Stimulated activated effector memory CD8-positive, alpha-beta T cell treated with anti-CD3 and anti-CD28 coated beads, Interleukin-12 subunit alpha, Interleukin-12 subunit beta, amount 100 ng/mL, for 72 hours (primary cell): ENCODE results near the gene ARFIP2.
A peak's percentile ranks its signal among the peaks of the same experiment; 100 is the strongest.
"Not testable (repeated sequence)": the region's sequence is repeated elsewhere in the genome, so short reads cannot be mapped to it uniquely, and the experiment has no call there.

Source experiments
- ATAC-seq: fragments of 150-1000 bp; cut with Tn5 transposase; 2 replicates; pipeline ENCODE4 v1.10.0; 2021
- DNase-seq, 2 donors: peaks; one replicate each; pipeline ENCODE4 v3.0.0; 2021 to 2022; ENCODE audit warnings: low spot score in 2 of 2
- H3K27ac Mint-ChIP-seq: one replicate; pipeline ENCODE4 v1.8.0; 2022; ENCODE audit warnings: mild to moderate bottlenecking, mixed read lengths
- H3K36me3 Mint-ChIP-seq: one replicate; pipeline ENCODE4 v1.8.0; 2022; ENCODE audit warnings: mild to moderate bottlenecking, mixed read lengths
- H3K4me1 Mint-ChIP-seq: one replicate; pipeline ENCODE4 v1.8.0; 2022; ENCODE audit warnings: mixed read lengths
- H3K4me3 Mint-ChIP-seq: one replicate; pipeline ENCODE4 v1.8.0; 2022; ENCODE audit warnings: mild to moderate bottlenecking, mixed read lengths
- H3K9me3 Mint-ChIP-seq: one replicate; pipeline ENCODE4 v1.8.0; 2022; ENCODE audit warnings: mixed read lengths

The ARFIP2 gene, protein sequence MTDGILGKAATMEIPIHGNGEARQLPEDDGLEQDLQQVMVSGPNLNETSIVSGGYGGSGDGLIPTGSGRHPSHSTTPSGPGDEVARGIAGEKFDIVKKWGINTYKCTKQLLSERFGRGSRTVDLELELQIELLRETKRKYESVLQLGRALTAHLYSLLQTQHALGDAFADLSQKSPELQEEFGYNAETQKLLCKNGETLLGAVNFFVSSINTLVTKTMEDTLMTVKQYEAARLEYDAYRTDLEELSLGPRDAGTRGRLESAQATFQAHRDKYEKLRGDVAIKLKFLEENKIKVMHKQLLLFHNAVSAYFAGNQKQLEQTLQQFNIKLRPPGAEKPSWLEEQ

DNA sequence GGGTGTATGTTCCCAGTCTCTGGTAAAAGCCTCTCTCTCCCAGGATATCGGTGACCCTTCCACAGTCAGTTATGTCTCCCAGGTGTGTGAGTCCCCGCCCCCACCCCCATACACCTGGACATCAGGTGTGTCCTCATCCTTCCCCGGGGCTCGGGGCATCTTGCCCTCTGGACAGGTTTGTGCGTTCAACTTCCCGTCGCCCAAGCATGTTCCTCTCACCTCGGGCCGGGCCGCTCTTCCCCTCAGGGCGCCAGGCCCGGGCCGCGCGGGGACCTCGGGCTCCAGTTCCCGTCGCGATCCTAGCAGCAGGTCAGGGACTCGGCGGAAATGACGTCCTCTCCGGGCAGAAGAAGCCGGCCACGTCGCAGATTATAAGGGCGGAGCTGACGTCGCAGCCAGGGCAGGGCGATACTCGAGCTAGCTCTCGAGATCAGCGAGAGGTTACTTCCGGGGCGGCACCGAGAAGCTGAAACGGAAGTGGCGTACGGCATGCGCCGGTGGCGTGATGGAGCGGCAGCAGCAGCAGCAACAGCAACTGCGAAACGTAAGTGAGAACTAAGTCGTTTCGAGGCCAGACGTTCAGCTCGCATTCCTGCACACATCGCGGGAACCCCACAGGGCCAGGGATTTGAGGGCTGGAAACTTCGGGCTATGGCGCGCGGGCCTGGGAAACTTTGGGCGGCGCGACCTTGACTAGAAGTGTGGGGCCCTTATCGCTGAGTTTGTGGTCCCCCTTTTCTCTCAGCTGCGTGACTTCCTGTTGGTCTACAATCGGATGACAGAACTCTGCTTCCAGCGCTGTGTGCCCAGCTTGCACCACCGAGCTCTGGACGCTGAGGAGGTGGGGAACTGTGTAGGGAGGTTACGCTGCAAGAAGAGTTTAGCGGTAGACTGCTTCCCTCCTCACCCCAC lies at the start of gene ARFIP2, which contains the start of gene TIMM10B:
TSS of gene ARFIP2 (minus strand) at position 320 of the 912 bp plus-strand sequence. CDS start 910 bp downstream, outside the sequence.
TSS of gene TIMM10B (plus strand) at position 490 of the 912 bp plus-strand sequence. CDS start at position 506, 16 bp downstream.
- Mint-ChIP-seq H3K4me3 (peak within 1 kb of the TSS; percentile 95), H3K36me3 (peaks cover 34% of the 10 kb centered on the region), H3K27ac (peak within 1 kb of the TSS; percentile 99), H3K9me3 (no peaks in the 10 kb centered on the region), H3K4me1 (peaks cover 45% of the 10 kb centered on the region)
- ATAC-seq, result peak; percentile 99
- DNase-seq, result peak; percentile 86 to 97

DNA sequence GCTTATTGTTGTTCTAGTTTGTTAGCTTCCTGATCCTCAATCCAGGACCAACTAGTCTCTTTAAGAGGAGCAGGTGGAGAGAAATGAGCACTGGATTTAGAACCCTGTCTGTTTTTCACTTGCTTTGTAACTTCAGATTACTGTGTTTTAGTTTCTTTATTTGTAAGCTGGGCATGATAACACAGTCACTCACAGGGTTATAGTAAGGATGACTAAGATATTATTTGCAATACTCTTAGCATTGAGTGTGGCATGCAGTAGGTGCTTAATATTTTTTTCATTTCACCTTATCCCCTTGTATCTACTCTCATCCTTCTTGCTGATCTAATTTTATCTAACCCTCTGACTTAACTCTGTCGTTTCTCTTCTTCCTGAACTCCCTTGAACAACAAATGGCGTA lies 49.7 kb upstream of the ARFIP2 start:
- H3K4me3 Mint-ChIP-seq, result no peak overlapping the region
- H3K36me3 Mint-ChIP-seq, result peaks cover 5% of the 10 kb centered on the region
- no peaks in the 10 kb centered on the region for H3K9me3 Mint-ChIP-seq
- ATAC-seq (peak; percentile 59), DNase-seq (no peak)
- peaks cover 12% of the 10 kb centered on the region for H3K4me1 Mint-ChIP-seq
- H3K27ac Mint-ChIP-seq, result no peak overlapping the region

DNA sequence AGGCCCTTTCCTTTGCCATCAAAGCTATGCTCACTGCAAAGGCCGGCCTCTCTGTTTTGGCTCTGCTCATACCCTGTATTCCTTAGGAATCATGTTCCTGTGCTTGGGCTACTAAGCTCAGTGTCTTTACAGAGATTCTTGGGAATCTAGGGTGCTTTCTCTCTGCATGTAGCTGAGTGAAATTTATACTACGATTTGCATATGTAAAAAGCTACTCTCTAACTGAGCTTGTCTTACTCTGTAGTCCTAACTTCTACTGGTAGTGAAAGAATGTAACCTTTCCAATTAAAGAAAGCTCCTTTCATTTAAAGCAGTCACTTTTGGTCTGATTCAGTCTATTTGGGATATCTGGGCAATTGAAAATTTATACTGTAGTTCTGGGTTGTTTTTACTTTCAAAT lies 48.1 kb upstream of the ARFIP2 start:
- Mint-ChIP-seq H3K4me1 (peaks cover 12% of the 10 kb centered on the region), H3K36me3 (peaks cover 5% of the 10 kb centered on the region), H3K9me3 (no peaks in the 10 kb centered on the region), H3K27ac (no peak overlapping the region), H3K4me3 (no peak overlapping the region)
- ATAC-seq, result no peak
- no peak for DNase-seq

DNA sequence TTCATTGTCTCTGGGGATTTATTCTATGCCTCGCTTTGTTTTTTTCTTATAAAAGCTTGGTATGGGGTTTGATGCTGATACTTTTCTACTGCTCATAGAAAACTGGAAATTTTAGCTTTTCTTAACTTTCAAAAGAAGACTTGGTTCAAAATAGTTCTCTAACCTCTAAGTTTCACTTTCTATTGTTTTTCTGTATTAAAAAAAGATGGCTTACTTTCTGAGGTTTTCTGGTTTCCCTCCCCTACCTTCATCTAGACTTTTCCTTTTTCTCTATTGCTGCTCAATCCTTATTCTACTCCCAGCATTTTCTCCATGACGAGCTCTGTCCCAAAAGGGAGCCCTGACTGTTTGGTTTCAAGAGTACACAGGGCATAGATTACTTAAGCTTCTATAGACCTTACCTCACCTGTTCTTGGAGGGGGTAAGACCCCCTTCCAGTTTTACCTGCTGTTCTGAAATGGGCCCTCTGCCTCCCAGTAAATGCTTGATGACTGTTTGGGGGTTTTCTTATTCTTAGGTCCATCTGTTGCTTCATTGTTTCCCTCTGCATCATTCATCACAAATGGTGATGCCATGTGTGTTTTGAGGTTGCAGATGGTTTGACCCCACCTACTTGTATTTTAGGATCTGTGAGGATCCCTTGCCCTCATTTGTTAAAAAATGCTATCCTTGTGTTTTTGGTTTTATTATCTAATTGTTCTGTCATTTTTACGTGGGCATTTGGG lies 45.4 kb upstream of the ARFIP2 start:
- H3K4me3 Mint-ChIP-seq, result no peak overlapping the region
- peaks cover 18% of the 10 kb centered on the region for H3K4me1 Mint-ChIP-seq
- peaks cover 11% of the 10 kb centered on the region for H3K36me3 Mint-ChIP-seq
- DNase-seq, result no peak
- no peaks in the 10 kb centered on the region for H3K9me3 Mint-ChIP-seq
- ATAC-seq, result peak; percentile 24
- peak overlapping the region; percentile 75 for H3K27ac Mint-ChIP-seq

DNA sequence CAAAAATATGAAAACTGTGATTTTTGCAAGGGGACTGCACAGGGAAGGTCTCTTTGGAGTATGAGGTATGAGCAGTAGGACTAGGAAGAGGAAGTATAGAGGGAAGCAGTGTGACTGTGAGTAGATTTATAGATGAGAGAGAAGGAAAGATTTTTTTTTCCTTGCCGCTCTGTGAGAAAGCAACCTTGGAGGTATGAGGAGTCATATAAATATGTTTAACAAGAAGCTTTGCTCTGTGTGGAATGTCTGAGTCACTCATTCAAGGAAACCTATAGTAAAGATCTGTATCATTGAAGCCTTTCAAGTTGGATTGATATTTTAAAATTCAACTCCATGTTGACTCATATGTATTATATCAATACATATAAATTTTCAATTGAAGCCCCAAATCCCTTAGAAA lies 42.1 kb upstream of the ARFIP2 start:
- ATAC-seq (peak; percentile 49), DNase-seq (no peak)
- H3K36me3 Mint-ChIP-seq, result peaks cover 9% of the 10 kb centered on the region
- no peak overlapping the region for H3K4me3 Mint-ChIP-seq
- no peaks in the 10 kb centered on the region for H3K9me3 Mint-ChIP-seq
- H3K4me1 Mint-ChIP-seq, result peaks cover 18% of the 10 kb centered on the region
- H3K27ac Mint-ChIP-seq, result no peak overlapping the region

DNA sequence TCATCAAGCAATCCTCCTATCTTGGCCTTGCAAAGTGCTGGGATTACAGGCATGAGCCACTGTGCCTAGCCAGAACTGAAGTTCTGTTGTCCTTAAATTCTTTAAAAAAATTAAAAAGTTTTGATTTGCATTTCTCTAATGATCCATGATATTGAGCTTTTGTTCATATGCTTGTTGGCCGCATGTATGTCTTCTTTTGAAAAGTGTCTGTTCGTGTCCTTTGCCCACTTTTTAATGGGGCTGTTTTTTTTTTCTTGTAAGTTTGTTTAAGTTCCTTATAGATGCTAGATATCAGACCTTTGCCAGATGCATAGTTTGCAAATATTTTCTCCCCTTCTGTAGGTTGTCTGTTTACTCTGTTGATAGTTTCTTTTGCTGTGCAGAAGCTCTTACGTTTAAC lies 40.8 kb upstream of the ARFIP2 start:
- not testable (repeated sequence) for ATAC-seq, DNase-seq, H3K4me3 Mint-ChIP-seq, H3K27ac Mint-ChIP-seq, H3K9me3 Mint-ChIP-seq
- peaks cover 20% of the 10 kb centered on the region for H3K36me3 Mint-ChIP-seq
- H3K4me1 Mint-ChIP-seq, result peaks cover 16% of the 10 kb centered on the region

DNA sequence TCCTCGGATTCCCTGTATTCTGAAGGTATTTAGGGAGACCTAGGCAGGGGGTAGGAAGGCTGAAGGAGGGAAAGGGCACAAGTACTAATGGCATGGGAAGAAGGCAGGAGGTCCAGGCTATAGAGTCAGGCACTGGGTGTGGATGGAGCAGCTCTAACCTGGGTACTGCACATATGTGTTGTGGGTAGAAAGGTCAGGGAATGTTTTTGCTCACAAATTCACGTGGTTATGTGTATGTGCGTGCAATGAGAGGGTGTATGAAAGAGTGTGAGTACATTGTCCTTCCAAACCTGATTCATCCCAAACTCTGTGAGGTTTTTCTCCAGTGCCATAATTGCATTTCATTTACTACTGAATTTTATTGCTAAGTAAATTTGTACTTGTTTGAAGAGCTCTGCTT lies 39.1 kb upstream of the ARFIP2 start:
- ATAC-seq (no peak), DNase-seq (no peak)
- Mint-ChIP-seq H3K27ac (no peak overlapping the region), H3K36me3 (peaks cover 37% of the 10 kb centered on the region), H3K4me3 (no peak overlapping the region), H3K9me3 (no peaks in the 10 kb centered on the region), H3K4me1 (peaks cover 5% of the 10 kb centered on the region)

DNA sequence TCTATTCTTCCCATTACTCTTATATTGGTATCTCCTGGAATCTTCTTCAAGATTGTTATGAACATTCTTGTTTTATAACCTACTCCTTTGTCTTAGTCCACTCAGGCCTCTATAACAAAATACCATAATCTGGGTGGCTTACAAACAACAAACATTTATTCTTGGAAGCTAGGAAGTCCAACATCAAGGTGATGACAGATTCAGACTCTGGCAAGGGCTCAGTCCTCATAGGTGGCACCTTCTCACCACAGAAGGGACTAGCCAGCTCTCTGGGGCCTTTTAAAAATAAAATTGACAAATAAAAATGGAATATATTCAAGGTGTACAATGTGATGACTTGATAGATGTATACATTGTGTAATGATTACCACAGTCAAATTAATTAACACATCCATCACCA lies 35.7 kb upstream of the ARFIP2 start:
- H3K36me3 Mint-ChIP-seq, result peaks cover 62% of the 10 kb centered on the region
- H3K27ac Mint-ChIP-seq, result no peak overlapping the region
- no peaks in the 10 kb centered on the region for H3K4me1 Mint-ChIP-seq
- H3K4me3 Mint-ChIP-seq, result no peak overlapping the region
- no peak for DNase-seq
- H3K9me3 Mint-ChIP-seq, result no peaks in the 10 kb centered on the region
- no peak for ATAC-seq

DNA sequence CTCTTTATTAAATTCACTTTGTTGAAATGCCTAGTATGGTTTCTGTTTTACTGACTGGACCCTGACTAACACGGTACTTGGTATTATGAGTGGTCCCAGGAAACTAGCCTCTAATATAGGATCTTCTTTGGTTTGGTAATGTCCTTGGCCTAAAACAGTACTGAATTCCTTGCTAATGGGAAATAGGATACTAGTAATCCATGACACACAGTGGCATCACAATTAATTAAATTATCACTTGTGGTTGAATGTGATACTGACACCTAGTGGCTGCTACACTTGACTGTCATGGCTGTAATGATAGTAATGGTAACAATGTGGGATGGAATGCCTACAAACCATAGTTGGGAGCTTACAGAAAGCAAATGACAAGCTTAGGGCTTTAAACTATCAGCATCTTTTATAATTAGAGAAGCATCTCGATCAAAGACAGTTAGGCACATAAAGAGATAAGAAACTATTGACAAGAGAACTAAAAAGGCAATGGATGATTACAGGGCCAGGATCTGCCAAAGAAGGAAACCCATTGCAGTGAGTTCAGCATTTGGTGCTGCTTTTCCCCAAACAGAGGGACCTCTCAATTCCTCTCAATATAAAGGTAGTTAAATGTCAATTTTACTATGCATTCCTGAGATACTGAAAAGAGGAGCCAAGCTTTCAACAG lies 24.6 kb upstream of the ARFIP2 start:
- H3K36me3 Mint-ChIP-seq, result peaks cover 54% of the 10 kb centered on the region
- no peak for DNase-seq
- peak overlapping the region; percentile 27 for H3K27ac Mint-ChIP-seq
- peak; percentile 57 for ATAC-seq
- H3K4me3 Mint-ChIP-seq, result no peak overlapping the region
- H3K9me3 Mint-ChIP-seq, result no peaks in the 10 kb centered on the region
- no peaks in the 10 kb centered on the region for H3K4me1 Mint-ChIP-seq

DNA sequence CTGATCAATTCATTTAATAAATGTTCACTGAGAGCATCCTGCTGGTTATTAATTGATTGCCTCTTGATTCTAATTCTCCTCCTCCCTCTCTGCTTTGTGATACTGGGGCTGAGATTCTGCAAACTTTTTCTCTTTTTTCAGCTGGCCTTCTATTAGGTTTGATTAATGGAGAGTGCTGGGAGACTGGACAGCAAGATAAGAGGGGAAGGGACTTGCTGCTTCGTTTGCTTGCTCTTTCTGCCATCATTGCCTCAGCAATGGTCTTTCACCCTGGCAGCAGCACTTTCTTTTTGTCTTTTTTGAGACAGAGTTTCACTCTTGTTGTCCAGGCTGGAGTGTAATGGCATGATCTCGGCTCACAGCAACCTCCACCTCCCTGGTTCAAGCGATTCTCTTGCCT lies 23.0 kb upstream of the ARFIP2 start:
- H3K9me3 Mint-ChIP-seq, result no peaks in the 10 kb centered on the region
- H3K36me3 Mint-ChIP-seq, result peaks cover 48% of the 10 kb centered on the region
- DNase-seq (no peak), ATAC-seq (no peak)
- no peaks in the 10 kb centered on the region for H3K4me1 Mint-ChIP-seq
- no peak overlapping the region for H3K27ac Mint-ChIP-seq
- no peak overlapping the region for H3K4me3 Mint-ChIP-seq

DNA sequence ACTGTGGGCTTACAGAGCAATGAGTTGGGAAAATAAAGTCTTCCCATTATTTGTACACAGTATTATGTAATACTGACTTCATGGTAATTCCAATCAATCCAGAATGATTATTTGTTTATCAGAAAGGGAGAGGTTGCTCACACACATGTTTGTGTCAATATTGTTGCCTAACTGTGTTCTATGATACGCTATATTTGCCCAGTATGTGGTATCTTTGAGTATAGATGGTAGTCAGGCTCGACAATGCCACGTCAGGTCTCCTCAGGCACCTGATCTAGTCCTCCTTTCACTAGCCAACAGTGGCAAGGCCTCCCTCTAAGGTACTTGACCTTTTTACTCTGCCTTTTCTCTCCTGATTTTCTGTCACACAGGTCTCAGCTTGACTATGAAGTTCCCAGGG lies 21.3 kb upstream of the ARFIP2 start:
- H3K9me3 Mint-ChIP-seq, result no peaks in the 10 kb centered on the region
- peak overlapping the region; percentile 14 for H3K27ac Mint-ChIP-seq
- DNase-seq (no peak), ATAC-seq (no peak)
- H3K4me3 Mint-ChIP-seq, result no peak overlapping the region
- peaks cover 2% of the 10 kb centered on the region for H3K4me1 Mint-ChIP-seq
- peaks cover 43% of the 10 kb centered on the region for H3K36me3 Mint-ChIP-seq

DNA sequence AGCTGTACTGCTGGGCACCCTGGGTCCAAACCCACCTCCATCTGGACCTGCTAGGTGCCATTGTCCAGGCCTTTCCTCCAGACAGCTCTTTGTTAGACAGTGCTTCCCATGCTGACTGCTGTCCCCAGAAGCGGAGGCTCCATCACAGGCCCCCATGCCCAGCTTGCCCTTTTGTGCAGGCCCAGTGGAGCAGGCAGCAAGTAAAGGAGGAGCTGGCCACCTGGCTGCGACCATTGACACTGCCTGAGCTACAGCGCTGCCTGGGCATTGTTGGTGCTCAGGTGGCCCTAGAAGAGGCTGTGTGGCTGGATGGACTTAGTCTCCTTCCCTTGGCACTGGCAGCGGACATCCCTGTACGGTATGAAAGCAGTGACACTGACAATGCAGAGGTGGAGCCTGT lies 17.4 kb upstream of the ARFIP2 start:
- H3K27ac Mint-ChIP-seq, result no peak overlapping the region
- no peak overlapping the region for H3K4me3 Mint-ChIP-seq
- H3K36me3 Mint-ChIP-seq, result peaks cover 55% of the 10 kb centered on the region
- ATAC-seq (no peak), DNase-seq (no peak)
- peaks cover 6% of the 10 kb centered on the region for H3K4me1 Mint-ChIP-seq
- H3K9me3 Mint-ChIP-seq, result no peaks in the 10 kb centered on the region

DNA sequence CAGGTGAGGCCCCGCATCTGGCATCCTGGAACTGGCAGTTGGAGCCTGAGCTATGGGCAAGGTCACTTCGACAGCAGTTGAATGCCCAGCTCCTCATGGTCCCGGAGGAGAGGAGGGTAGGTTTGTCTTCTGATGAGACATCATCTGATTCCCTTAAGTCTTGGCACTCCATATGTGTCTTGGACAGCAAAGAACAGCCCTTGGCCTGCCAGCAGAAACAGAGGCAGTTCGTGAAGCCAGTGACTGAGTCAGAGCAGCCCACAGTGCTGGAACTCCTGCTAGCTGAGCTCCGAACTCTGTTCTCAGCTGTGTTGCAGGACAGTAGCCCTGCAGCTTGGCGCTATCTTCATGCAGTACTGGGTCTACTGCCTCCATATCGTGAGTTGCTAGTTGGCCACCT lies 17.0 kb upstream of the ARFIP2 start:
- Mint-ChIP-seq H3K36me3 (peaks cover 52% of the 10 kb centered on the region), H3K4me1 (peaks cover 6% of the 10 kb centered on the region), H3K9me3 (no peaks in the 10 kb centered on the region), H3K27ac (no peak overlapping the region), H3K4me3 (no peak overlapping the region)
- DNase-seq (no peak), ATAC-seq (no peak)

DNA sequence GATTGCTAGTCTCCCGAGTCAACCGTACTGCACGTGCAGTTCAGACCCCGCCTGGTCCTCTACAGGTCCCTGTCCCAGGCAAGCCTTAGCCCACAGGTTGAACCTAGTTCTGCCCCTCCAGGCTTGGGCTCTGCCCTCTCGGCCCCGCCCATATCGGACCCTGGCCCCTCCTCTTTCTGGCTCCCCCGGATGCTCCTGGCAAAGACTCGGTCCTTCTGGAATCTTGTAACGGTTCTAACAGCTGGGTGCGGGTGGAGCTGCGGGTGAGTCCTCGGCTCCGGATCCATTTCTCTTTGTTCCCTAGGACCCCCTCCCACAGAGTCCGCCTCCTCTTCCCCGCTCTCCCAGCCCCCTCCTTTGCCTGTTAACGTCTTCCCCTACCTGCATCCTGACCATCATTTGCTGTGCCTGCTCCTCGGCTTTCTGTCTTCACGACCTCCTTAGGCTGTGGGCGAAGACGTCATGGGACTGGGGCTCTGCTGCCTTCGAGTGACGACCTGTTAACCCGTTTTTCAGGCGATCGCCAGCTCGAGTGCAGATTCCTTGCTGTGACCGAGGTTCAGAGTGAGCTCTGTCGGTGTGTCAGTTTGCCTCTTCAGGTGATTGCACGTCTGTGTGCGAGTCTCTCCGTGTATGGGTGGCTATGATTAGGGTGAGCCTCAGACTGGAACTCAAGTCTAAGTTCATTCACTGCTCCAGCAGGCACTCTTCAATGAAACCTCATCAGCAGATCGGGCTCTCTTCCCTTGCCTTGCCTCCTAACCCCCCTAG lies 16.1 kb upstream of the ARFIP2 start, which contains the start of gene DNHD1:
TSS of gene DNHD1 (plus strand) at position 212 of the 771 bp plus-strand sequence. CDS start 936 bp downstream, outside the sequence.
- peaks cover 49% of the 10 kb centered on the region for H3K36me3 Mint-ChIP-seq
- no peak for DNase-seq
- H3K9me3 Mint-ChIP-seq, result no peaks in the 10 kb centered on the region
- peaks cover 6% of the 10 kb centered on the region for H3K4me1 Mint-ChIP-seq
- no peak within 1 kb of the TSS for H3K27ac Mint-ChIP-seq
- no peak for ATAC-seq
- no peak within 1 kb of the TSS for H3K4me3 Mint-ChIP-seq
